Spleen (tissue), 11 donors: ENCODE results near the gene SEL1L3. TPM values are rescaled to one million over a fixed set of nuclear protein-coding genes. Genes with fewer than 3 reads are reported as not detected.

Experiments used
- DNase-seq: peaks from one replicate; pipeline ENCODE4 v3.0.0-alpha.2; 2020
- H3K27ac ChIP-seq, 8 donors: fragments of 200-600 bp; sonication (generic) in 7 of 8; 1 replicate in 4 of 8; 2 replicates in 4 of 8; pipeline versions ENCODE4 v1.5.0 to v1.8.0; 2016 to 2021; ENCODE audit warnings: inconsistent platforms in 4 of 8, mild to moderate bottlenecking in 4 of 8, moderate library complexity in 1 of 8
- H3K27me3 ChIP-seq, 7 donors: fragments of 200-600 bp; sonication (generic) in 6 of 7; replicated peaks in 1 of 7; 1 replicate in 4 of 7; 2 replicates in 3 of 7; pipeline versions ENCODE4 v1.5.0 to v1.8.0; 2016 to 2021; ENCODE audit warnings: inconsistent platforms in 3 of 7, mild to moderate bottlenecking in 1 of 7
- H3K36me3 ChIP-seq, 6 donors: fragments of 200-600 bp; sonication (generic) in 5 of 6; 1 replicate in 4 of 6; 2 replicates in 2 of 6; pipeline versions ENCODE4 v1.5.0 to v1.8.0; 2016 to 2021; ENCODE audit warnings: inconsistent platforms in 2 of 6
- H3K4me1 ChIP-seq, 6 donors: fragments of 200-600 bp; sonication (generic) in 5 of 6; 1 replicate in 3 of 6; 2 replicates in 3 of 6; pipeline versions ENCODE4 v1.5.0 to v1.8.0; 2016 to 2021; ENCODE audit warnings: inconsistent platforms in 3 of 6
- H3K4me3 ChIP-seq, 8 donors: fragments of 200-600 bp; sonication (generic) in 7 of 8; 1 replicate in 4 of 8; 2 replicates in 4 of 8; pipeline versions ENCODE4 v1.5.0 to v1.8.0; 2016 to 2021; ENCODE audit warnings: inconsistent platforms in 4 of 8, mild to moderate bottlenecking in 4 of 8, moderate library complexity in 2 of 8
- H3K9me3 ChIP-seq, 8 donors: fragments of 200-600 bp; sonication (generic) in 7 of 8; 1 replicate in 4 of 8; 2 replicates in 4 of 8; pipeline versions ENCODE4 v1.5.0 to v1.8.0; 2016 to 2021; ENCODE audit warnings: inconsistent platforms in 4 of 8
- CTCF ChIP-seq, 11 experiments: fragments of 200-600 bp in 7 of 11; fragments of 450-650 bp in 4 of 11; sonication (generic) in 4 of 11; IDR thresholded peaks in 8 of 11; conservative IDR thresholded peaks in 3 of 11; 1 replicate in 7 of 11; 2 replicates in 4 of 11; pipeline versions ENCODE4 v1.4.0 to v1.8.0; 2016 to 2021; ENCODE audit warnings: antibody characterized with exemption in 11 of 11, inconsistent platforms in 4 of 11, mild to moderate bottlenecking in 1 of 11
- POLR2A ChIP-seq, 3 donors: fragments of 450-650 bp; IDR thresholded peaks; one replicate each; pipeline ENCODE4 v1.5.1; 2017; ENCODE audit warnings: antibody characterized with exemption in 3 of 3, mild to moderate bottlenecking in 1 of 3
- POLR2AphosphoS5 ChIP-seq, 3 donors: sonication (generic); formaldehyde crosslinking; IDR thresholded peaks; one replicate each; pipeline ENCODE4 v1.5.1; 2017; ENCODE audit warnings: antibody characterized with exemption in 3 of 3
- WGBS, 5 donors: extraction: QIAGEN DNeasy Blood & Tissue Kit in 3 of 5; methylation state at CpG; one replicate each; pipeline versions ENCODE4 v1.1.5 to v1.1.7; 2013 to 2018; 5-methylcytosine and 5-hydroxymethylcytosine counted together
- intact Hi-C: fragments of 100-400 bp; cut with DNase I; formaldehyde crosslinking; loops from one replicate; pipeline ENCODE4 v1.15.0; 2023; ENCODE audit warnings: low total_unique reads
- polyA plus RNA-seq, 3 donors: library from polyadenylated mRNA; stranded (reverse); fragments of 200-250 nt; gene quantifications; one replicate each; pipeline ENCODE4 v1.2.1, GENCODE V29; 2013
- total RNA-seq, 7 donors: library from RNA; depleted of rRNA in 3 of 7; stranded (reverse); fragments of >200 nt in 3 of 7; fragmentation: NEBNext Ultra II Directional in 4 of 7; extraction: Animal tissue kit (Norgen Biotek cat#: 25700) in 4 of 7; gene quantifications; one replicate each; pipeline versions ENCODE4 v1.1.0 to v1.2.1, GENCODE V29; 2016 to 2021
- donor health status: healthy with polysubstance abuse.
- donor health status: DM: no; HTN: no; CAD: no; lungs with moderate emphysema.
- donor health status: DM: no; HTN: no; CAD: no.
- donor health status: Bipolar disorder and iron deficiency.
- donor health status: healthy.
- donor health status: DM: no; HTN: no; CAD: no.
- donor health status: DM: yes; HTN: yes; CAD: no.

SEL1L3 gene
- total and polyA plus RNA-seq, 10 donors, result 59.0 to 319 (median 127) TPM

GRCh38 chr4:25779021-25779420 lies 83.8 kb downstream of the SEL1L3 start:
- DNase-seq, result no peak
- peaks cover 0 to 98% (median 76%) of the 10 kb centered on the region in 6 donors for H3K36me3 ChIP-seq
- no peaks in the 10 kb centered on the region for H3K27me3 ChIP-seq
- TF ChIP-seq CTCF (IDR thresholded peaks at IDR 0.05 in 8 of 11, conservative IDR thresholded peaks at IDR 0.05 in 3 of 11), result no peak
- no peak for TF ChIP-seq POLR2A (IDR thresholded peaks at IDR 0.05)
- TF ChIP-seq POLR2AphosphoS5 (IDR thresholded peaks at IDR 0.05), result no peak
- no peaks in the 10 kb centered on the region for H3K9me3 ChIP-seq
- peaks cover 0 to 7% (median 2%) of the 10 kb centered on the region in 6 donors for H3K4me1 ChIP-seq
- no peak overlapping the region for H3K4me3 ChIP-seq
- 88 to 97% (median 93%) methylated on average over 4 of the region's 4 CpGs for WGBS, 5 donors
- no peak overlapping the region for H3K27ac ChIP-seq
- intact Hi-C loops, result no loop called here

DNA sequence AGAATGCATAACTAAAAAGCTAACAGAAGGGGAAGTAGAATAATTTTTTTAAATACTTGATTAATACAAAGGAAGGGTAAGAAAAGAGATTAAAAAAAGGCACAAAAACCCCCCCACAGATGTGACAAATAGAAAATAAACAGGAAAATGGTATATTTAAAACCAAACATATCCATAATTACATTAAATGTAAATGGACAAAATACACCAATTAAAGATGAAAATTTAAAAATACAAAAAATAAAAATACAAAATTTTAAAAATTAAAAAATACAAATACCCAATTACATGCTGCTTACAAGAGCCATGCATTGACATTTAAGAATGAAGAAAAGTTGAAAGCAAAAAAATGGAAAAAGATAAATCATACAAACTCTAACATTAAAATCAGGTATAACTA lies 86.0 kb downstream of the SEL1L3 start:
- no peak for TF ChIP-seq CTCF (IDR thresholded peaks at IDR 0.05 in 8 of 11, conservative IDR thresholded peaks at IDR 0.05 in 3 of 11)
- Histone ChIP-seq H3K36me3 (peaks cover 0 to 98% (median 57%) of the 10 kb centered on the region in 6 donors), H3K9me3 (no peaks in the 10 kb centered on the region), H3K4me1 (no peaks in the 10 kb centered on the region), H3K27me3 (no peaks in the 10 kb centered on the region), H3K4me3 (no peak overlapping the region), H3K27ac (no peak overlapping the region)
- intact Hi-C loops, result no loop called here
- no peak for DNase-seq

GRCh38 chr4:25775166-25775565 lies 87.6 kb downstream of the SEL1L3 start:
- WGBS, 5 donors, result 91 to 100% (median 95%) methylated on average over 2 of the region's 2 CpGs
- TF ChIP-seq CTCF (IDR thresholded peaks at IDR 0.05 in 8 of 11, conservative IDR thresholded peaks at IDR 0.05 in 3 of 11) (no peak), POLR2A (IDR thresholded peaks at IDR 0.05) (no peak), POLR2AphosphoS5 (IDR thresholded peaks at IDR 0.05) (no peak)
- Histone ChIP-seq H3K4me3 (no peak overlapping the region), H3K27me3 (no peaks in the 10 kb centered on the region), H3K36me3 (peaks cover 0 to 97% (median 48%) of the 10 kb centered on the region in 6 donors), H3K9me3 (no peaks in the 10 kb centered on the region), H3K4me1 (no peaks in the 10 kb centered on the region), H3K27ac (no peak overlapping the region)
- intact Hi-C loops, result no loop called here
- no peak for DNase-seq

DNA sequence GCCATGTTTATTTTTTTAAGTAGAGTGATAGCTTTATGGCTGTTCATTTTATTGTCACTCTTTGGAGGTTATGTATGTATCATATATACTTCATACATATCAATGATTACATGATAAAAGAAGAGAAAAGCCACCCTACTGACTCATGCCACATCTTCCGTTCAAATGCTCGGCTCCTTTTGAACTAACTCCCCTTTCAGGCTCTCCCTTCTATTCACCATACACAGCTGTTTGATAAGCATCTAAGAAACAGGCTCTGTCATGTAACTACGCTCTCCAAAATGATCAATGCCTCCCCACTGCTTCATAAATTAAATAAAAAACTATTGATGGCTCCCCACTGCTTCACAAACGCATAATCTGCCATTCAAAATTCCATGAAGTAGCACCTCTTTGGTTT lies 89.4 kb downstream of the SEL1L3 start:
- intact Hi-C loops, result no loop called here
- H3K27ac ChIP-seq, result no peak overlapping the region

More for the DNA sequence above, 89.4 kb downstream of the SEL1L3 start:
- DNase-seq, result no peak
- no peaks in the 10 kb centered on the region for H3K27me3 ChIP-seq
- H3K4me1 ChIP-seq, result no peaks in the 10 kb centered on the region
- WGBS, 5 donors, result 95 to 100% (median 96%) methylated on average over 4 of the region's 4 CpGs
- TF ChIP-seq POLR2AphosphoS5 (IDR thresholded peaks at IDR 0.05) (no peak), CTCF (IDR thresholded peaks at IDR 0.05 in 8 of 11, conservative IDR thresholded peaks at IDR 0.05 in 3 of 11) (no peak), POLR2A (IDR thresholded peaks at IDR 0.05) (no peak)
- H3K4me3 ChIP-seq, result no peak overlapping the region
- H3K9me3 ChIP-seq, result no peaks in the 10 kb centered on the region
- H3K36me3 ChIP-seq, result peaks cover 0 to 97% (median 45%) of the 10 kb centered on the region in 6 donors
